ENCODE data around the gene TTC32. TPM values are rescaled to one million over a fixed set of nuclear protein-coding genes. Genes with fewer than 3 reads are reported as not detected.

Gene TTC32
- total RNA-seq, 1 donor, result 9.9 TPM

DNA sequence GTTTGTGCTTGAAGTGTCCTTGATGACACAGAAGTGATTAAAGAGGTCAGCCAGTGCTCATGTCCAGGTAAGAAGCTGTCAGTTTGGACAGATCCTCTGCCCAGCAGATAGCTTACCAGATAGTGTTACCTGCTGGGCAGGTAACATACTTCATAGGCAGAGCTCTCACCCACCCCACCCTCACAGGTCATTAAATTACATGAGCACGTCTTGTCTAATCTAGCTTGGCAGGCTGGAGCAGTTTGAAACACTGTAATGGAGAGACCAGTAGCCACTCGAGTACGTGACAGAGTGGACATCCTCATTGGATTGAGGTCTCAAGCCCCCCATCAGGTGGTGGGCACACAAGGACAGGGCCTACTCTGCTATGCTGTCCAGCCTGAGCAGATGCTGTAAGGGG, 27.1 kb downstream of the TTC32 start:
- no peak for DNase-seq (ENCODE audit: low read depth)
- no peak for TF ChIP-seq CTCF (IDR thresholded peaks at IDR 0.05; ENCODE audit: insufficient read depth, low read depth, low read length)
- no peak overlapping the region for H3K4me3 ChIP-seq (ENCODE audit: low read depth, low read length)

DNA sequence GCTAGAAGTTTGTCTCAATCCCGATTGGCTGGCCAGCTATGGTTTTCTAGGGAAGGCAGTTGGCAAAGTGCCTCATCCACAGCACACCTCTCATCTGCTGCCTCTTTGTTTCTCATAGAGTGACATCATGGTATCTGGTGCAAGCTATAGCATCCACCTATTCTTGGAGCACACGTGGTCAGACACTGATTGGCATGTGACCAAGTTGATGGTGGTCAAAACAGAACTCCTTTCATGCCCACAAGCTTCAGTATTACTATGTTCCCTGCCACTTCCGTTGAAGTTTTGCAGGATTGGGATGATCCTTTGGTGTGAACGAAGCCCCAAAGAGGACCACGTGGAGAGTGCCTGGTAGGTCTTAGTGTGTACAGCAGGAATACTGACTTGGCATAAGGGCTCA, 28.8 kb downstream of the TTC32 start:
- no peak for DNase-seq (ENCODE audit: low read depth)
- TF ChIP-seq CTCF (IDR thresholded peaks at IDR 0.05; ENCODE audit: insufficient read depth, low read depth, low read length), result no peak
- no peak overlapping the region for H3K4me3 ChIP-seq (ENCODE audit: low read depth, low read length)

GRCh38 chr2:19872302-19872701, 29.5 kb downstream of the TTC32 start:
- no peak for TF ChIP-seq CTCF (IDR thresholded peaks at IDR 0.05; ENCODE audit: insufficient read depth, low read depth, low read length)
- H3K4me3 ChIP-seq (ENCODE audit: low read depth, low read length), result no peak overlapping the region

GRCh38 chr2:19871836-19872235, 29.9 kb downstream of the TTC32 start:
- no peak overlapping the region for H3K4me3 ChIP-seq (ENCODE audit: low read depth, low read length)
- no peak for DNase-seq (ENCODE audit: low read depth)
- TF ChIP-seq CTCF (IDR thresholded peaks at IDR 0.05; ENCODE audit: insufficient read depth, low read depth, low read length), result no peak

More at GRCh38 chr2:19872302-19872701, 29.5 kb downstream of the TTC32 start:
- DNase-seq (ENCODE audit: low read depth), result no peak

DNA sequence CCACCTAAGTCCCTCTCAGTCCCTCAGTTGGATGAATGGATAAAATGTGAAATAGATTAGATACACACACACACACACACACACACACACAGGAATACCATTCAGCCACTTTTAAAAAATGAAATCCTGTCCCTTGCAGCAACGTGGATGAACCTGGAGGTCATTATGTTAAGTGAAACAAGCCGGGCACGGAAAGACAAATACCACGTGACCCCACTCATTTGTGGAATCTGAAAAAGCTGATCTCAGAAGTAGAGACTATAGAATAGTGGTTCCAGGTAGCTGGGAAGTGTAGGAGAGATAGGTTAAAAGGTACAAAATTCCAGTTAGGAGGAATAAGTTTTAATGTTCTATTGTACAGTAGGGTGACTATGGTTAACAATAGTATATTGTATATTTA, 31.0 kb downstream of the TTC32 start:
- no peak overlapping the region for H3K4me3 ChIP-seq (ENCODE audit: low read depth, low read length)
- no peak for TF ChIP-seq CTCF (IDR thresholded peaks at IDR 0.05; ENCODE audit: insufficient read depth, low read depth, low read length)
- DNase-seq (ENCODE audit: low read depth), result no peak

- peak overlapping the region; percentile 64 for H3K4me3 ChIP-seq (ENCODE audit: low read depth, low read length)
- peak; percentile 41 for DNase-seq (ENCODE audit: low read depth)
- TF ChIP-seq CTCF (IDR thresholded peaks at IDR 0.05; ENCODE audit: insufficient read depth, low read depth, low read length), result no peak
Measured at GRCh38 chr2:19868701-19869580, 32.8 kb downstream of the TTC32 start.
